Neural progenitor cell (in vitro differentiated cells): ENCODE results near the gene NR1D2. TPM values are rescaled to one million over a fixed set of nuclear protein-coding genes. Genes with fewer than 3 reads are reported as not detected.

Experiments used
- DNase-seq: peaks from one replicate; pipeline ENCODE4 v3.0.0-alpha.2; 2016; ENCODE audit warnings: low spot score
- H2AFZ ChIP-seq: fragments of 200-600 bp; sonication (generic); replicated peaks from 2 replicates; pipeline ENCODE4 v1.6.1; 2016; ENCODE audit warnings: antibody characterized with exemption
- H3F3A ChIP-seq: fragments of 200-600 bp; sonication (generic); 2 replicates; pipeline ENCODE4 v1.6.1; 2016; ENCODE audit warnings: antibody characterized with exemption, low read depth
- H3K27ac ChIP-seq: fragments of 200-600 bp; sonication (generic); 2 replicates; pipeline ENCODE4 v1.5.1; 2016; ENCODE audit warnings: mild to moderate bottlenecking
- H3K27me3 ChIP-seq: fragments of 200-600 bp; sonication (generic); 2 replicates; pipeline ENCODE4 v1.6.1; 2016; ENCODE audit warnings: mild to moderate bottlenecking, moderate library complexity
- H3K36me3 ChIP-seq: fragments of 200-600 bp; sonication (generic); 2 replicates; pipeline ENCODE4 v1.5.1; 2016
- H3K4me1 ChIP-seq: fragments of 200-600 bp; sonication (generic); 2 replicates; pipeline ENCODE4 v1.6.1; 2016; ENCODE audit warnings: mixed run types
- H3K4me2 ChIP-seq: fragments of 200-600 bp; sonication (generic); 2 replicates; pipeline ENCODE4 v1.6.1; 2016
- H3K4me3 ChIP-seq: fragments of 200-600 bp; sonication (generic); 2 replicates; pipeline ENCODE4 v1.5.1; 2016
- H3K79me2 ChIP-seq: fragments of 200-600 bp; sonication (generic); 2 replicates; pipeline ENCODE4 v1.6.1; 2016; ENCODE audit warnings: low read depth
- H3K9ac ChIP-seq: fragments of 200-600 bp; sonication (generic); 2 replicates; pipeline ENCODE4 v1.6.1; 2016
- H3K9me3 ChIP-seq: fragments of 200-600 bp; sonication (generic); 2 replicates; pipeline ENCODE4 v1.5.1; 2016; ENCODE audit warnings: low read depth
- H4K20me1 ChIP-seq: fragments of 200-600 bp; sonication (generic); 2 replicates; pipeline ENCODE4 v1.6.1; 2016; ENCODE audit warnings: low read depth
- H3K27ac Mint-ChIP-seq: 3 replicates; pipeline ENCODE4 v1.8.0; 2021; ENCODE audit warnings: mixed read lengths
- H3K27me3 Mint-ChIP-seq: 2 replicates; pipeline ENCODE4 v1.8.0; 2022; ENCODE audit warnings: low read depth, mild to moderate bottlenecking, inconsistent platforms, moderate library complexity, mixed read lengths; ENCODE audit not compliant: insufficient read depth
- H3K36me3 Mint-ChIP-seq: 3 replicates; pipeline ENCODE4 v1.8.0; 2021; ENCODE audit warnings: mixed read lengths
- H3K4me1 Mint-ChIP-seq: 3 replicates; pipeline ENCODE4 v1.8.0; 2021; ENCODE audit warnings: mixed read lengths
- H3K4me3 Mint-ChIP-seq: 3 replicates; pipeline ENCODE4 v1.8.0; 2021; ENCODE audit warnings: mild to moderate bottlenecking, moderate library complexity, mixed read lengths
- H3K9me3 Mint-ChIP-seq: 3 replicates; pipeline ENCODE4 v1.8.0; 2020; ENCODE audit warnings: mixed read lengths
- EZH2 ChIP-seq: fragments of 200-600 bp; sonication (generic); IDR thresholded peaks from 2 replicates; pipeline ENCODE4 v1.6.1; 2017; ENCODE audit warnings: antibody characterized with exemption, mild to moderate bottlenecking, moderate library complexity
- EZH2phosphoT487 ChIP-seq: fragments of 200-600 bp; sonication (generic); IDR thresholded peaks from 2 replicates; pipeline ENCODE4 v1.6.1; 2017; ENCODE audit warnings: antibody characterized with exemption
- total RNA-seq: library from RNA; depleted of rRNA; stranded (reverse); fragments of >200 nt; gene quantifications from 2 replicates; pipeline ENCODE4 v1.2.3, GENCODE V29; 2015; ENCODE audit warnings: low replicate concordance
- TF ChIP-seq, protein P1 (sequence below): fragments of 200-600 bp; sonication (generic); IDR thresholded peaks from 2 replicates; pipeline ENCODE4 v1.5.1; 2017; ENCODE audit warnings: antibody characterized with exemption, mild to moderate bottlenecking

Gene NR1D2
- total RNA-seq, 1 donor from 2014 or later, result 43.7 TPM

DNA sequence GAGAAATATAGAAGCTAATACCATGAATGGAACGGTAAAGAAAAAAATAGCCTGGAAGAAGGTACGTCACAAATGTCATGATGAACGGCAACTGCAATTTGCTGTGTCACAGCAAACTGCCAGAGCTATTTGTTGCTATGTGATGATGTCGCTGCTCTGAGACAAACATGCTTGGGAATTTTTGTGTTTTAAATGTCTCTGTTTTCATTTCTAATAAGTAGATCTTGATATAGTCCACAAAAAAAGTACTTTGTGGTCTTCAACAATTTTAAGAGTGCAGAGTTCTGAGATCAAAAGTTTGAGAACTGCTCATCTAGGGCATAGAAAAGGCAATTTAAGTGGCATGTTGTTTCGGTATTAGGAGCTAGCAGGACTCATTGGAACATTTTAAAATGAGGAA is 4.3 kb upstream of the NR1D2 start:
- no peaks in the 10 kb centered on the region for H3K36me3 Mint-ChIP-seq
- no peak overlapping the region for H3K27ac ChIP-seq

DNA sequence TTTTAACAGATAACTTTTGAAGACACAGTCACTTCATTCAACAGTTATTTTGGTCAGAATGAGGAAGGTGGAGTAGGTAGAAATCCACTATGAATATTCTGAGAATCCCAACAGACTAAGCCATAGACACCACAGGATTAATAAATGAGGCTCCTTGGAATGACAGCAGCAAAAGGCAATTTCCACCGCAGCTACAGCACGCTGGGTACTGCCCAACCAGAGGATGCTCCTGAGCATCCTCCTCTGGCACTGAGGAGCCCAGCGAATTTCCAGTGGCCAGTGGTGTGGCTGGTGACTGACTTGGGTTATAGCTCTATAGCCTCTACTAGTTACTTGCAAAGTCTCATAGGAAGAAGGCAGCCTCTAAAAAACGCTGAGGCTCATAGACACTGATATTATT is 3.6 kb upstream of the NR1D2 start:
- H3K9ac ChIP-seq, result no peak overlapping the region
- H3K36me3 ChIP-seq, result no peaks in the 10 kb centered on the region
- H3K9me3 ChIP-seq, result no peaks in the 10 kb centered on the region
- TF ChIP-seq, protein P1, sequence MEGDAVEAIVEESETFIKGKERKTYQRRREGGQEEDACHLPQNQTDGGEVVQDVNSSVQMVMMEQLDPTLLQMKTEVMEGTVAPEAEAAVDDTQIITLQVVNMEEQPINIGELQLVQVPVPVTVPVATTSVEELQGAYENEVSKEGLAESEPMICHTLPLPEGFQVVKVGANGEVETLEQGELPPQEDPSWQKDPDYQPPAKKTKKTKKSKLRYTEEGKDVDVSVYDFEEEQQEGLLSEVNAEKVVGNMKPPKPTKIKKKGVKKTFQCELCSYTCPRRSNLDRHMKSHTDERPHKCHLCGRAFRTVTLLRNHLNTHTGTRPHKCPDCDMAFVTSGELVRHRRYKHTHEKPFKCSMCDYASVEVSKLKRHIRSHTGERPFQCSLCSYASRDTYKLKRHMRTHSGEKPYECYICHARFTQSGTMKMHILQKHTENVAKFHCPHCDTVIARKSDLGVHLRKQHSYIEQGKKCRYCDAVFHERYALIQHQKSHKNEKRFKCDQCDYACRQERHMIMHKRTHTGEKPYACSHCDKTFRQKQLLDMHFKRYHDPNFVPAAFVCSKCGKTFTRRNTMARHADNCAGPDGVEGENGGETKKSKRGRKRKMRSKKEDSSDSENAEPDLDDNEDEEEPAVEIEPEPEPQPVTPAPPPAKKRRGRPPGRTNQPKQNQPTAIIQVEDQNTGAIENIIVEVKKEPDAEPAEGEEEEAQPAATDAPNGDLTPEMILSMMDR, result no peak
- no peak for TF ChIP-seq EZH2phosphoT487
- TF ChIP-seq EZH2, result no peak
- H3K9me3 Mint-ChIP-seq, result peaks cover 4% of the 10 kb centered on the region
- H3K4me3 Mint-ChIP-seq, result no peak overlapping the region
- H2AFZ ChIP-seq, result no peak overlapping the region
- no peaks in the 10 kb centered on the region for H3K27me3 ChIP-seq
- no peak overlapping the region for H3K27ac Mint-ChIP-seq
- H3K79me2 ChIP-seq, result peaks cover 3% of the 10 kb centered on the region
- H3K27me3 Mint-ChIP-seq, result peaks cover 14% of the 10 kb centered on the region
- no peak overlapping the region for H3K4me3 ChIP-seq
- peaks cover 9% of the 10 kb centered on the region for H3K4me1 ChIP-seq
- H4K20me1 ChIP-seq, result no peaks in the 10 kb centered on the region
- H3K36me3 Mint-ChIP-seq, result no peaks in the 10 kb centered on the region
- H3K27ac ChIP-seq, result no peak overlapping the region
- H3F3A ChIP-seq, result peaks cover 20% of the 10 kb centered on the region
- peaks cover 18% of the 10 kb centered on the region for H3K4me1 Mint-ChIP-seq
- DNase-seq, result no peak
- no peak overlapping the region for H3K4me2 ChIP-seq

More for the DNA sequence above, 4.3 kb upstream of the NR1D2 start:
- peaks cover 9% of the 10 kb centered on the region for H3K4me1 ChIP-seq
- no peak overlapping the region for H2AFZ ChIP-seq
- H3K4me3 ChIP-seq, result no peak overlapping the region
- Mint-ChIP-seq H3K27ac (no peak overlapping the region), H3K27me3 (peaks cover 14% of the 10 kb centered on the region), H3K4me1 (peaks cover 16% of the 10 kb centered on the region), H3K4me3 (no peak overlapping the region), H3K9me3 (peaks cover 3% of the 10 kb centered on the region)
- H3F3A ChIP-seq, result peaks cover 16% of the 10 kb centered on the region
- H4K20me1 ChIP-seq, result no peaks in the 10 kb centered on the region
- no peaks in the 10 kb centered on the region for H3K9me3 ChIP-seq
- no peaks in the 10 kb centered on the region for H3K27me3 ChIP-seq
- H3K79me2 ChIP-seq, result no peaks in the 10 kb centered on the region
- no peaks in the 10 kb centered on the region for H3K36me3 ChIP-seq
- H3K9ac ChIP-seq, result no peak overlapping the region
- H3K4me2 ChIP-seq, result no peak overlapping the region
- TF ChIP-seq, protein P1, result no peak
- TF ChIP-seq EZH2phosphoT487 (no peak), EZH2 (no peak)
- no peak for DNase-seq

DNA sequence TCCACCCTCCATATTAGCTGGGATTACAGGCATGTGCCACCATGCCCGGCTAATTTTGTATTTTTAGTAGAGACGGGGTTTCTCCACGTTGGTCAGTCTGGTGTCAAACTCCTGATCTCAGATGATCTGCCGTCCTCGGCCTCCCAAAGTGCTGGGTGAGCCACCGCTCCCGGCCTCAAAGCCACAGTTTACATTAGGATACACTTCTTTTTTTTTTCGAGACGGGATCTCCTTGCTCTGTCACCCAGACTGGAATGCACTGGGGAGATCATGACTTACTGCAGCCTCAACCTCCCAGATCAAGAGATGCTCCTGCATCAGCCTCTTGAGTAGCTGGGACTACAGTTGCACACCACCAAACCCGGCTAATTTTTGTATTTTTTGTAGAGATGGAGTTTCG is 2.5 kb upstream of the NR1D2 start:
- no peaks in the 10 kb centered on the region for H4K20me1 ChIP-seq
- Mint-ChIP-seq H3K4me3 (no peak overlapping the region), H3K27ac (no peak overlapping the region), H3K9me3 (peaks cover 4% of the 10 kb centered on the region), H3K4me1 (peaks cover 20% of the 10 kb centered on the region), H3K36me3 (no peaks in the 10 kb centered on the region), H3K27me3 (peaks cover 14% of the 10 kb centered on the region)
- H3K4me2 ChIP-seq, result no peak overlapping the region
- DNase-seq, result no peak
- H3K27ac ChIP-seq, result no peak overlapping the region
- H3F3A ChIP-seq, result peaks cover 32% of the 10 kb centered on the region
- no peaks in the 10 kb centered on the region for H3K9me3 ChIP-seq
- H3K4me3 ChIP-seq, result no peak overlapping the region
- H3K27me3 ChIP-seq, result no peaks in the 10 kb centered on the region
- TF ChIP-seq, protein P1, result no peak
- no peak for TF ChIP-seq EZH2
- no peak overlapping the region for H2AFZ ChIP-seq
- H3K9ac ChIP-seq, result no peak overlapping the region
- no peaks in the 10 kb centered on the region for H3K36me3 ChIP-seq
- H3K79me2 ChIP-seq, result peaks cover 14% of the 10 kb centered on the region
- peaks cover 19% of the 10 kb centered on the region for H3K4me1 ChIP-seq
